Hypothalamus (tissue), 51 donors: ENCODE measurements around the gene OSR1.

Experiments
- DNase-seq, 51 donors: peaks; one replicate each; lab custom pipeline; 2025; lab: John Stamatoyannopoulos, UW

OSR1 gene

DNA sequence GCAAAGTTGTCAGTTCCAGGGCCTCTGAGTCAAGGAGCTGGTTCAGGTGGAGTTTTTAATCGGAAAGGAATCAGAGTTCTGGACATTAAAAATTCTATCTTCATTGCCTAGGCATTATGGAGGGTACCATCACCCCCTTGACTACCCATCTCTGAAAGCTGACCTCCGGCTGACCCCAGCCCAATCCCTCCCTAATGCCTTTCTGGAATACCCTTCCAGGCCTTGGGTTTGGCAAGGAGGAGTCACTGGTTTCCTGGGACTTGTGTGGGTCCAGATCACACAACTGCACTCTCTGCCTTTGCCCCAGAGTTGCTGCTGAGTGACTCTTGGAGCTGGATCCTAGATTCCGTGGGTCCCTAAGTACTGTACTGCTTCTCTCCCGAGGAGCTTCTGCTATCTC is 1.0 kb upstream of the OSR1 start:
- no peak for DNase-seq

DNA sequence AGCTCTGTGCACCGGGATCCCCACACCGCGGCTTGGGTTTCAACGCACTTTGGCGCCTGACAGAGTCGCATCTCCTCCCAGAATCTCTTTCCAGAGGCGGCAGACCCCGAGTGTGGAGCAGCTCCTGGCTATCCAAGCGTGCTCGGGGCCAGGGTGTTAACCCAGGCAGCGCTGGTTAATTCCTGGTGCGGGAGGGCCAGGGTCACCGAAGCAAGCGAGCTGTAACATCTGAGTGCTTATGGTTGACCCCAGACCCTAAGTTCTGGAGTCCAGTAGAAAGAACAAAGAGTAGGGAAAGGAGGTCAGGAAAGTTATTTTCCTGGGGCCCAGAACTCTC is 566 bp upstream of the OSR1 start:
- DNase-seq, result no peak

DNA sequence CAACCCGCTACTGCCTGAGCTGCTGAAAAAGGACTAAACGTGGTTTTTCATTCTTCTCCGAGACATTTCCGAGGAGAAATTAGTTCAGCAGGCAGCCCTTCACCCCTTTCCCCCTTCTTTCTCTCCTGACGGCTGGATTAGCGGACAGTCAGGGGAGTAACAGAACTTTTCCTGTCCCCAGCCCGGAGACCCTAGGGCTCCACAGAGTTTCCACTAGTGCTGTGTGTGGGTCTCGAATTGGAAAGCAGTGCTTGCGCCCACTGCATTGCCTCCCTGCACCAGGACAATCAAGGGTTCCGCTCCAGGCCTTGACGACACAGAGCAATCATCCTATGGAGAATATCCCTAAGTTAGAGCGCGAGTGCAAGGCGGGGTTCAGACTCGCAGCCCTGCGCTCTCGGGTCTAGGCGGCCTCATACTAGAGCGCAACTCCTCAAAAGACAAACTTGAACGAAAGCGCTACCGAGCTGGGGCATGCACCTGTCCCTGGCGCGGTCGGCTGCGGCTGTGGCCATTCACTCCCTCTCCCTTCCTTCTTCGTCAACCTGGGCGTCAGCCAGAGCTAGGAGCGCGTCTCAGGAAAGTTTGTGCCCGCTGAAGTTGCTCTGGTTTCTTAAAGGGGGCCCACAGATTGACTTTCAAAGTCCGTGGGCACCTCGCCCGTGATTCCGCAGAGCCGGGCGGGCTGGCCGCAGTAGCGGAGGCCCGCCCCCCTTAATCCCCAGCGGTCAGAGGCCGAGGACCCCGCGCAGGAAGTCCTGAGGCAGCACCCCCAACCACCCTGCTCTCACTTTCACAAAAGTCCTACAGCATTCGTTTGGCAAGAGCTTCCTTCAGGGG is 801 bp downstream of the OSR1 start:
- DNase-seq, result no peak

DNA sequence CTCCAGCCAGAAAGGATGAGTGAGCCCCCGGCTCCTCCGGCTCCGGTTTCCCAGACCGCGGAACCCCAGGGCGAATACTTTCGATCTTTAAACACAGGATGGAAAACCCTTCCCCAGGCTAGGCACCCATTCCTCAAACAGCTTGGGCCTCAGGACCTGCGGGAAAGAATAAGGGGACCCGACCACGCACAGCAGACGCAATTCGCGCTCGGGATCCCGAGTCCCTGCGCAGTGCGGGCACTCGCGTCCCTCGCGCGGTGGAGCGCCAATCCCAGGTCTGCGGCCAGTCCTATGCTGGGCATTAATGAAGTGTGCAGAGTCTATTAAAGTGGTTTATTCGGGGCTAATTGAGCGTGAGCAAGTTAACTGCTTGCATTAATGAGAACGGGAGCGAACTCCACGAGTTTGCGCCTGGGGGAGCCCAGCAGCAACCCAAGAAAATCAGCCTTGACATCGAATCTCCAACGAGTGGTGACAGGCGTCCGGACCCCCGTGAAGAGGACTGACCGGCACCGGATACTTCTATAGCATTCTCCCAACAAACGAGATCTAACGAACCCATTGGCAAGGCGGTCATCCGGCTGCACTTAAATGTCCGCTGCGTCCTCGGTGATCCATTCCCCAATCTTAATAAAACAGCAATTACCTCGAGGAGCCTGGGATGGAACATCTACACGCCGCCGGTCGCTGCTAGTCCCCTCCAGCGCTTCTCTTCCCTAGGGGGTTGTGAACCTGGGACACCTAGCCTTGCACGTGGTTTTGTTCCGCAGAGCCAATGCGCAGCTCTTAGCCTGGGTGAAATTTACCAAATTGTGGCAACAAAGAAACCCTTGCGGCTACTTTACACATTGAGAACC is 1.6 kb downstream of the OSR1 start:
- DNase-seq, result no peak

DNA sequence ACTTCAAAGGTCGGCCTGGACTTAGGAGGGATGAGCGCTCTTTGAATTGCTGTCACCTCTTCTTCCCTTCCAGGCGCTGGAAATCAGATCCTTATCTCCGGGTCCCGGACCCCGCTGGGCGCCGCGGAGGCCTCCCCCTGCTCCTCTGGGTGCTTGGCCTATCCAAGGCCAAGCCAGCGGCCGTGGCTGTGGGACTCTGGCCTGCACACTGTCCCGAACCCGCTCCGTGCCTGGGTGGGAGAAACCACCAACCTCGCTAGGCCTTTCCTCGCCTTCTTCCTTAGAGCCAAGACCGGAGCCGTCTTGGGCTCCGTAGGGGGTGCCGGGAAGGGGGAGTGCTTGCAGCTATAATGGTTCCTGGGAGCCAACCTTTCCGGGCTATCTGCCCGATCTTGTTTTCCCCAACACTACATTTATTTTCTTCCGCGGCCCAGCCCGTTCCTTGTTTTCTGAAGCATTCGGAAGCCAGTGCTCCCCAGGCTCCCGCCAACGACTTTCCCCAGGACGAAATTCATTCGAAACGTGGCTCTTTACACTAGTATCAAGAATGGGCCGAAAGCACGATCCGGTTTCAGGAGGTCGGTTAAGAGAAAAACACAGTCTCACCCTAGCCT is 2.4 kb downstream of the OSR1 start:
- DNase-seq, result no peak

DNA sequence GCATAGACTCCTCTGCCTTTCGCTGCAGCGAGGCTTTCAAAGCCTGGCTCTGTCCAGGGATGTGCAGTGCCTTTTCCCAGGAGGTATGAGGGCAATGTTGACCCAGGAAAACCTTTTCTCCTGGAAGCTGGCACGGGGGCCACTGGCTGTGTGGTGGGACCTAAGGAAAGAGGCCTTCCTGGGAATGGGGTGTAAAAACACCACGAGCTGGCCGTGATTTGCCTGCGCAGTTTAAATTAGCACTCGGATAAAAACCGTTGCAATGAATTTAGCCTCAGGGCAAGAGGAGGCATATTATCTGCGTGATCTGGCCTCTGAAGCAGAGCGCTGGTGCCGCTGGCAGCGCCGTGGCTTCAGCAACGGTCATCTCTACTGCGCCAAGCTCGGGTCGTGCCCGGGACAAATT is 3.0 kb downstream of the OSR1 start:
- DNase-seq, result no peak

DNA sequence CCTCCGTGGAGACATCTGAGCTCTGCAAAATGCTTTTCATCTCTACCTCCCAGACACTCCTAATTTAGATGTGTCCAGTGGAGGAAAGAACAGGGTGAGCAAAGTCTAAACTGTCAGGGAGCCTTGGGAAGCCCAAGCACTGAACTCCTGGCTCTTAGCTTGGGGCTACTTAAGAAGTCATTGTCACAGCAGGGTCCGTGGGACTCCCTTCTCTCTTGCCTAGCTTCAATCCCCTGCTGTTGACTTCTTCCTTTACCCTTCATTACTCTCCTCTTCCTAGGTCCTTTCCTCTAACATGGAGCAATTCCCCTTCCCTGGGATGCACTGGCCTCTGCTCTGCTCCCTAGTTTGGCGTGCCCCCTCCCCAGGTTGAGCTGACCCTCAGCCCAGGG is 3.4 kb downstream of the OSR1 start:
- DNase-seq, result no peak

DNA sequence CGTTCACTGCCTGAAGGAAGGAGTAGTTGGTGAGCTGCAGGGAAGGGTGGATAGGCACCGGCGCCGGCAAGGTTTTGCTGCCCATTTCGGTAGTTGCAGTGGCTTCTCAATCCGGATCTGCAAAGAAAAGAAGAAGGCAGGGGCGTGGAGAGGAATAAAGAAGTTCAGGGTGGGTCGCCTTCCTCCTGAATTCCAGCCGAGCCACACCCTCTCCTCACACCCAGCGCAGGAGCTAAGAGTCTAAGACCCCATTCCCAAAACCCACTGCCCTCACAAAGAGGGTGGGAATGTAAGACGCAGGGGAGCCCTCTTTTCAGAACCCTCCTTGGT is 4.7 kb downstream of the OSR1 start:
- no peak for DNase-seq

DNA sequence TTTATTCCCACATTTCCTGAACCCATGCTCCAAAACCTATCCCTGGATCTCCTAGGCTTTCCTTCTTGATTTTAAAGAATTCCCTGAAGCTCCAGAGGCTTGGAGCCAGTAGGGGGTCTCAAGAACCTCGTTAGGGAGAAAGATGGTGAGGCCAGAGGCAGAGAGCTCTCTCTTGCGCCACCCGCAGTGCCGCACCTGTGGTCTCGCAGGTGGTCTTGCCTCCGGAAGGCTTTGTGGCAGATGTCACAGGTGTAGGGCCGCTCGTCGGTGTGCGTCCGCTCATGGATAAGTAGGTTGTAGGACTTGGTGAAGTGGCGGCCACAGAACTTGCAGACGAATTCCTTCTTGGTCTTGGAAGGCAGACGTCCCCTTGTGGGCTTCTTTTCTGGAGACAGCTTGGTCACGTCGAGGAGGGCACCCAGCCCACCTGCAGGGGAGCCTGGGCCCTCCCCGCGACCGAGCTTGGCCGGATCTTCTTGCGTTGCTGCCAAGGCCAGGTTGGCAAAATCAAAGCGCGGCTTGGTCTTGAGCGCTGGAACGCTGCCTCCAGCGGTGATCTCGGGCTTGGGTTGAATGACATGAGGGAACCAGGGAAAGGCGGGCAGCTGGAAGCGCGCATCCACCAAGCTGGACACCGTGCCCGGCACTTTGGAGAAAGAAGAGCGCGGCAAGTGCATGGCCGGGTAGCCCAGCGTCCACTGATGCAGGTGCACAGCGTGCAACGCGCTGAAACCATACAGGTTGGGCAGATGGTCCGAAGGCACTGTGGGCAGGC is 5.3 kb downstream of the OSR1 start:
- no peak for DNase-seq

DNA sequence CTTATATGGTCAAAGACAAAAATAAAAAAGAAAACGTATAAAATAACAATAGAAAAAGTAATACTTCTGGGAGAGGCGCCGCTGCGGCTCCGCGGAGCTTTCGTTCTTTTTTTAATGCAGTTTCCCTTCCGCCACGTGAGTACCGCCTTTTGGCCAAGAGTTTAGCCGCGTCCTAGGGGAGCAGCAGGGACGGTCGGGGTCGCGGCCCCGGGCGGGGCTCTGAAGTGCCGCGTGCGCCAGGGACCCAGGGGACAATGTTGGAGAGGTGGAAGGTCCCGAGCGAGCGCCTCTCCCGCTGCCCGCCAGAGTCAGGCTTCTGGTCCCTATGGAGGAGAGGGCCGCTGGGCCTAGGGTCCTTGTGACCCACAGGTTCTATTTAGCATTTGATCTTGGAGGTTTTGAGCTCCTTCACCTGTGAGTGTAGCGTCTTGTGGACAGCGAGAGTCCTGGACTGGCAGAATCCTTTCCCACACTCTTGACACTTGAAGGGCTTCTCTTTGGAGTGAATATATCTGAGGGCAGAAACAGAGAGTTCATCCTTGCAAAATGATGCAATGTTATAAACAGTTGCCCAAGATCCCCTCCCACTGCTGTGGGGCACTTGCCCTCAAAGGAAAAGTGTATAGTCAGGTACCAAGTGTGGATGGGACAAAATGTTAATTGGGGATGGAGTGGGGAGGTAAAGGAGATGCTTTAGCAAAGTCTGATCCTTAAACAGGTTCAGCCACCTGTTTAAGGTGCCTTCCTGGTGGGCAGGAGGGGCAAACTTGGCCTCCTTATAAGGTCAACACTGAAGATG is 6.3 kb downstream of the OSR1 start:
- no peak for DNase-seq

DNA sequence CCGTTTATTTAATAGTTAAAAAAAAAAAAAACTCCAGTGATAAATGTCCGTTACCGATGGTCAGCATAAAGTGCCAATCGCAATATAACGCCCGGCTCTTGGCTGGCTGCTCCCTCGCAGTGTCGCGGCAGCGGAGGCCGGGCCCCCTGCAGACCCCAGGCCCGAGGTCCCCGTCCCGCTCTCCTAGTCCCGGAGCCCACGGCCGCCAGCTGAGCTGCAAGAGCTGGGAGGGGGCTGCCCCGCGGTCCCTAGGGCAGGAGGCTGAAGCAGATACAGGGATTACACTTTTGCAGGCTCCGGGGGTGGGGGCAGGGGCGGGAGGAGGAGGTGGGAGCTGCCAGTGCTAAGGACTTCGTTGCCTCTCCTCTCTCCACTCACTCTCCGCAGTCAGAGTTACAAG is 6.9 kb downstream of the OSR1 start:
- no peak for DNase-seq

DNA sequence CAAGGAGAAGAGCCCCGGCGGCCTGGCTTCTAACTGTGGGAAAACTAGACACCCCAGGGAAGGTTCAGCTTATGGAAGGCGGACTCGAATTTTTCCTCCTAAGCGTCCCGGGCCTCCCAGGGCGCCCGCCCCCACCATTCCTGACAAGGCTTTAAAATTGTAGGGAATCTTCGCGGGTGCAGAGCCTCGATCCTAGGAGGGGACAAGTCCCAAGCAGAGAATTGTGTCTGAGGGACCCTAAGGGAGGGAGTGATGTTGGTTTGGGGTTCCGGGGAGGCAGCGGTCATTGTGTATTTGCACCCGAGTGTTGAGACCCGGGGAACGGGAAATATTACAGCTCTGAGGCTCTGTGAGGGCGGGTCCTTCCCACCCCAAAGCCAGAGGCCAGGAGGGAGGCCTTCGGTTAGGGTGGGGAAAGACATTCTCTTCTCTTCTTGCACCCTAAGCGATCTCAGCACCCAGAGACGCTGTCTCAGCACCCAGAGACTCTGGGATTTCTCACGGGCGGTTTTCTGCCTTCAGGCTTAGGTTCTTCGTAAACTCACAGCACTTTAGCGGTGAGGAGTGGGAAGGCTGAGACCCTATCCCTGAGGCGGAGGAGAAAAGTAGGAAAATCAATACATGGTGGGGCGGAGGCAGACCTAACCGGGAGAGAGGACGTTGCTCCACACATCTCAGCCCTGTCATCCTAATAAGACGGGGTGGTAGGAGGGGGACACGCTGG is 7.6 kb downstream of the OSR1 start:
- no peak for DNase-seq

DNA sequence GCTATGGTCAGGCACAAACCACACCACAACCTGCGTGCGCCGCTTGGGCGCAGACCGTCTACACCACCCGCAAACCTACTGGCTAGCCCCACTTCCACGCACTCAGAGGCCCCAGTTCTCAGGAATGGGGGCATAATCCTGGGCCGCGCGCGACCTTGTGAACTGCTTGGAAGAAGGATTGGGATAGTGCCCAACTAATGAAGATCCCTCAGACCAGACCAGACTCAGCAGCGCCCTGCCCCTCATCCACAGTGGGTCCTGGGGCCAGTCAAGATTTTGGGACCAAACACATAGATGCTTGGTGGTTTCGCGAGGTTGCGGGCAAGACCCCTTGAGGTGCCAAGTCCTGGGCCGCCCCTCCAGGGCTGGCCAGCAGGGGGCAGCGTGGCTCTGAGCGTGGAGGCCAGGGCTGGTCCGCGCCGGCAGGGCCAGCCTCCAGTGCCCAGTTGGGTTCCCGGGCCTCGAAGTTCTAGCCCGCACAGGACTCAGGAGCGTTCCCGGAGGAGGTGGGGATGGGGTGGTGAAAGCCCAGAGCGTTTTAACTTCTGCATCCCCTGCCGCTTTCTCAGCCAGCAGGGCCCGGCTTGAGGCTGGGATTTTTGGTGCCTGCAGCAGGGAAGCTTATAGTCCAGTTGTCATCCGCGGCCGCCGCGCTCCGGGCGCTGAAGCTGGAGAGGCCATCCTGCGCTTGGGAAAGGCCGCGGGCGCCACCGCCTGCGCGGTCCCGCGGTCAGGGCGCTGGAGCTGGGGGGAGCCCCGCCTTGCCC is 8.3 kb downstream of the OSR1 start:
- DNase-seq, result peak in 43 of 51 donors; percentile 23 to 85 (median 62)

DNA sequence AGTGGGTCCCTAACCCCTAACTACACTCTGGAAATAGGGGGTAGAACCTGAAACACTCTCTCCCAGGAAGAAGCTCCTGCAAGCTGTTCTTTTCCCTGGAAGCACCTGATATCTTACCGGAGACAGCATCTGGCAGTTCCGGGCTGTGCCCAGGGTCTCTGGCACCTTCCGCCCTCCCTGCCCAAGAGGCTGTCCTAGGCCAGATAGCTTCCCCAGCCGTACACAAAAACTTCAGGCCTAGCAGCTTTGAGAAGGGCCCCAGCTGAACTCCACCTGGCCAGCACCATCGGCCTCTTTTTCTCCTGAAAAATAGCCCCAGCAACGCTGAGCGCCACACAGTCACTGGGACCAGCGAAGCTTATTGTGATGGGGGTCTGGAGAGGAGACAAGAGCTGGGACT is 9.7 kb downstream of the OSR1 start:
- no peak for DNase-seq

DNA sequence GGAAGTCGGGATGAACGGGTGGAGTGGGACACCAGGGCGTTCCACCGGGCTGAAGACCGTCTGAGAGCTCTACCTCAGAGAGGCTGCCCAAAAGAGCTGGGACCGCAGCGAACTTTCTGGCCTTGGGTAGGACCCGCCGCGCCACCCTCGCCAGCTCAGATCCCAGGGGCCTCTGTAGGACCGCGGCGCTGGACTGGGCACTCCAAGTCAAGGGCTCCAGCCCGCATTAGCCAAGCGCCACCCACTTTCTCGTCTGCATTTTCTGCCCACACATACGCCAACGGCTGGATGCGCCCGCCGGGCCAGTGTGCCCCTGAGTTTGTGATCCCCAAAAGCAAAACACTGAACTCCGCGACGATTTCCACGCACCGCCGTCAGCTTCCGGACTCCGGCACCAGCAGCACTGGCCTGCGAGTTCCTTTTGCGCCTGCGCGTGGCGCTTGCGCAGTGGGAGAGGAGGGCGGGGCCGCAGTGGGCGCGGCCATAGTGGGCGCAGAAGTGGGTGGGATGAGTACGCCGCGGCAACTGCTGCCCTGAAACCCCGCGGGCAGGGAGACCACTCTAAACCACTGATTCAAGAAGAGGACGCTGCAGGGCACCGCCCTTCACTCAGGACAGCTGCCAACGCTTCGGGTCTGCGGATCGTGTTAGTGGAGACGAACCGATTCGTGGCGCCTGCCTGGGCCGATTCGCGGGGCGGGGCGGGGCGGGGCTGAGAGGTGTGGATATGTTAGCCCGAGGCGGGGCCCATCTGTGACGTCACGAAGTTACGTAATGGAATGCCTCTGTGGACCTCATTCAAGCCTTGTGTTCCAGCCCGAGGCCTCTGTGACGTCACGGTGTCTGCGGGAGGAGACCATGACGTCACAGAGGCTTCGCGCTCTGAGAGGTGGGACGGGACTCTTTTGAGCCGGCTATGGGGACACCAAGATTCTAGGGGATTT is 10.5 kb downstream of the OSR1 start:
- peak; percentile 74 to 97 (median 90) for DNase-seq

DNA sequence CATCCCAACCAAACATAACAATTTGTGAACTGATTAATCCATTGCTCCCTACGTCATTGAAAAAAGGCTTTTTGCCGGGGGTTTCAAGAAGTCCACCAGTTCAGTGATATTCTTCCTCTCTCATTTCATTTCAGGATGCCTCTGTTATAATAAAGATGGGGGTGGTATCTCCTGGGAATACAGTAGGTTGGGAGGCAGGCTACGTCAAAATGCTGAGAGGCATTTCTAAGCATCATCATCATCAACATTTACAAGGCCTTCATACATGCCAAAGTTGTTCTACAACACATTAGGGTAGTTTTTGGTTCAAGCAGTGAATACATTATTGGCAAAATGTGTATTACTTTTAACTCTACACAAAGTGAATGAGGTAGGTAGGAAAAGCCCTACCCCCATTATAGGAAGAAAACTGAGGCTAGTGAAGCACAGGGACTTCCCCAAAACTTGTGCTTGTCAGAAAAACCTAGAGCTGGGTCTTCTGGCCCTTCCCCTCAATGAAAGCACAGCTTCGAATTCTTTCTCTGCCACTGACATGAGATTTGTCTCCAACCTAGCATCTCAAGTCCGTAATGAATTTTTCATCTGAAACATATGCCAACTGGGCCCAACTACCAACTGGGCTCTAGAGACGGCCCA is 11.3 kb downstream of the OSR1 start:
- no peak for DNase-seq

DNA sequence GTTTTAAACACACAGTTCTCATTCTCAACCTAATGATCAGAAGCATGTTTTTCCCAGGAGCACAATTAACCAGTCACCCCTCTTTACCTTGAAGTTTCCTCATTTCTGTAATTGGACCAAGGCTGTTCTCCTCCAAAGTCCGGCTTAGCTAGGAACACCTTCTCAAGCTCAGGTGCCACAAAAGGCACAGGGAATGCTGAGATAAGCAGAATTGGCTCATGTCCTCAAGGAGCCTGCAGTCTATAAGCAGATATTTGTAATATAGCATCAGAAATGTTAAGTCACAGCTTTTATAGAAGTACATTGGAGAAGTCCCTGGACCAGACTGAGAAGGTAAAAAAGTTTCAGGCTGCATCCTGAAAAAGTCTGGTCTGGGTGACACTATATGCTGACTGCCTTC is 20.7 kb downstream of the OSR1 start:
- DNase-seq, result no peak
